Measurements from ENCODE around the gene SLC12A5. TPM values are rescaled to one million over a fixed set of nuclear protein-coding genes. Genes with fewer than 3 reads are reported as not detected.

SLC12A5 gene
- total RNA-seq, 4 donors from 2014 or later, result not detected

DNA sequence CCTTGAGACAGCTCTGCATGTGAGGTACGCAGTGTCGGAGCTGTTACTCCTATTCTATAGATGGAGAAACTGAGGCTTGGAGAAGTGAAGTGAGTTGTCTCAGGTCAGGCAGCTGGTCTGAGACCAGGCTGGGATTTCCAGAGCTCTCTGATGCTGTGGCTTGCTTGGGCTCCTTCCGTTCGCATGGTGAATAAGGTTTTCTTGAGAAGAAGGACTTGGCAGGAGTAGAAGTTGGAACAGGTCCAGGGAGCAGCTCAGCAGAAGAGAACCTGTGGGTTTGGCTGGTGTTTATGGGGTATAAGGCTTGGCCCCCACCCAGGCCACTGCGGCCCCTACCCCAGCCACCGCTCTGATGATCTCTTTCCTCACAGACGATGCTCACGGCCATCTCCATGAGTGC, 7.4 kb downstream of the SLC12A5 start:
- 89 to 100% methylated on average over 2 to 8 of the region's 8 CpGs for WGBS, 2 donors (ENCODE audit: low coverage in 1 of 2)
- Histone ChIP-seq H3K4me1 (peaks cover 0 to 7% (median 2%) of the 10 kb centered on the region in 4 donors), H3K27ac (no peak overlapping the region), H3K36me3 (no peaks in the 10 kb centered on the region), H3K4me3 (no peak overlapping the region), H3K9me3 (no peaks in the 10 kb centered on the region), H3K27me3 (peaks cover 41% of the 10 kb centered on the region)
- intact Hi-C loops (cut with DNase I; ENCODE audit: low total_unique reads) (no loop called here), in situ Hi-C loops (cut with MboI; ENCODE audit: low pct_ligation_motif_present in 1 of 4, low pct_unique_long_range_greater_than_20kb in 1 of 4, low sequenced_read_pairs in 3 of 4) (no loop called here)
- DNase-seq, result no peak
- TF ChIP-seq, protein P1, sequence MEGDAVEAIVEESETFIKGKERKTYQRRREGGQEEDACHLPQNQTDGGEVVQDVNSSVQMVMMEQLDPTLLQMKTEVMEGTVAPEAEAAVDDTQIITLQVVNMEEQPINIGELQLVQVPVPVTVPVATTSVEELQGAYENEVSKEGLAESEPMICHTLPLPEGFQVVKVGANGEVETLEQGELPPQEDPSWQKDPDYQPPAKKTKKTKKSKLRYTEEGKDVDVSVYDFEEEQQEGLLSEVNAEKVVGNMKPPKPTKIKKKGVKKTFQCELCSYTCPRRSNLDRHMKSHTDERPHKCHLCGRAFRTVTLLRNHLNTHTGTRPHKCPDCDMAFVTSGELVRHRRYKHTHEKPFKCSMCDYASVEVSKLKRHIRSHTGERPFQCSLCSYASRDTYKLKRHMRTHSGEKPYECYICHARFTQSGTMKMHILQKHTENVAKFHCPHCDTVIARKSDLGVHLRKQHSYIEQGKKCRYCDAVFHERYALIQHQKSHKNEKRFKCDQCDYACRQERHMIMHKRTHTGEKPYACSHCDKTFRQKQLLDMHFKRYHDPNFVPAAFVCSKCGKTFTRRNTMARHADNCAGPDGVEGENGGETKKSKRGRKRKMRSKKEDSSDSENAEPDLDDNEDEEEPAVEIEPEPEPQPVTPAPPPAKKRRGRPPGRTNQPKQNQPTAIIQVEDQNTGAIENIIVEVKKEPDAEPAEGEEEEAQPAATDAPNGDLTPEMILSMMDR (IDR thresholded peaks at IDR 0.05), result no peak
- no peak for TF ChIP-seq EP300 (IDR thresholded peaks at IDR 0.05; ENCODE audit: low read depth)
- TF ChIP-seq POLR2A (IDR thresholded peaks at IDR 0.05), result no peak
- no peak for TF ChIP-seq POLR2AphosphoS5 (IDR thresholded peaks at IDR 0.05)

DNA sequence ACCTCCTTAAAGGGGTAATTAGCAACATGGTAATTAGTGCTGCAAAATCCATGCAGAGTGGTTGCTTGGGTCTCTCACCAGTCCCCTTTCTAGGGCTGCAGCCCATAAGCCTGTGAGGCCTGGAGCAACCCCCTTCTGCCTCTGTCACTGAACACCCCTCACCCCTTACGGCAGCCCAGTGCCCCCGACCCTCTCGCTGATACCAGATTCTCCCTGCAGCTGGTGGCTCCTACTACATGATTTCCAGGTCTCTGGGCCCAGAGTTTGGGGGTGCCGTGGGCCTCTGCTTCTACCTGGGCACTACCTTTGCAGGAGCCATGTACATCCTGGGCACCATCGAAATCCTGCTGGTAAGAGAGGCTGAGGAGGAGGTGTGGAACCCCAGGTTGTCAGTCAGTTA, 8.0 kb downstream of the SLC12A5 start:
- H3K4me3 ChIP-seq, result no peak overlapping the region
- peaks cover 41% of the 10 kb centered on the region for H3K27me3 ChIP-seq
- no peak for TF ChIP-seq POLR2AphosphoS5 (IDR thresholded peaks at IDR 0.05)
- WGBS, 2 donors (ENCODE audit: low coverage in 1 of 2), result 69% methylated on average over 5 of the region's 5 CpGs; no CpG with 5 or more reads in 1 of the 2 donors
- H3K27ac ChIP-seq, result no peak overlapping the region
- in situ Hi-C loops (cut with MboI; ENCODE audit: low pct_ligation_motif_present in 1 of 4, low pct_unique_long_range_greater_than_20kb in 1 of 4, low sequenced_read_pairs in 3 of 4) (no loop called here), intact Hi-C loops (cut with DNase I; ENCODE audit: low total_unique reads) (no loop called here)
- H3K9me3 ChIP-seq, result no peaks in the 10 kb centered on the region
- H3K4me1 ChIP-seq, result peaks cover 0 to under 1% (median under 1%) of the 10 kb centered on the region in 4 donors
- no peaks in the 10 kb centered on the region for H3K36me3 ChIP-seq
- DNase-seq, result no peak

DNA sequence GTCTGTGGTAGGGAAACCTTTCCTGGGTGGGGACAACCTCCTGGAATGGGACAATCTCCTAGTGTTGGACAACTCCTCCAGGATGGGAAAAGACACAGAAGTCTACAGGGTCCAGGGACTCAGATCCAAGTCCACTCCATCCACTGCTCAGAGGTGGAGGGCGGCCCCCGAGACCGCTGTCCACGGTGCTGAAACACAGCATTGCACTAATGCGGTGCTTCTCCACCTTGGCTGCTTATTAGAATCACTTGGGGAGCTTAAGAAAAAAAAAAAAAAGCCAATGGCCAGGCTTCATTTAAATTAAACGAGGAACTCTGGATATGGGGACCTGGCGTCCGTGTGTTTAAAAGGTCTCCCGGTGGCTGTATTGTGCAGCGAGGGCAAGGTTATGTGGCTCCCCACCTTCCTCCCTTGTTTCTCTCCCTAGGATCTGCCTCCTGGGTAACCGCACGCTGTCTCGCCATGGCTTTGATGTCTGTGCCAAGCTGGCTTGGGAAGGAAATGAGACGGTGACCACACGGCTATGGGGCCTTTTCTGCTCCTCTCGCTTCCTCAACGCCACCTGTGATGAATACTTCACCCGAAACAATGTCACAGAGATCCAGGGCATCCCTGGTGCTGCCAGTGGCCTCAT, 12.0 kb downstream of the SLC12A5 start:
- H3K9me3 ChIP-seq, result no peaks in the 10 kb centered on the region

GRCh38 chr20:46043556-46043955, 14.5 kb downstream of the SLC12A5 start:
- H3K27ac ChIP-seq, result no peak overlapping the region
- H3K27me3 ChIP-seq, result peaks cover 26% of the 10 kb centered on the region
- no peak for DNase-seq
- H3K36me3 ChIP-seq, result no peaks in the 10 kb centered on the region
- H3K4me3 ChIP-seq, result no peak overlapping the region
- H3K4me1 ChIP-seq, result no peaks in the 10 kb centered on the region
- TF ChIP-seq, protein P1 (IDR thresholded peaks at IDR 0.05), result no peak
- TF ChIP-seq POLR2A (IDR thresholded peaks at IDR 0.05) (no peak), POLR2AphosphoS5 (IDR thresholded peaks at IDR 0.05) (no peak), EP300 (IDR thresholded peaks at IDR 0.05; ENCODE audit: low read depth) (no peak)
- H3K9me3 ChIP-seq, result no peaks in the 10 kb centered on the region
- in situ Hi-C loops (cut with MboI; ENCODE audit: low pct_ligation_motif_present in 1 of 4, low pct_unique_long_range_greater_than_20kb in 1 of 4, low sequenced_read_pairs in 3 of 4) (no loop called here), intact Hi-C loops (cut with DNase I; ENCODE audit: low total_unique reads) (no loop called here)
- 47 to 52% methylated on average over 4 to 7 of the region's 7 CpGs for WGBS, 2 donors (ENCODE audit: low coverage in 1 of 2)

More for the DNA sequence above, 12.0 kb downstream of the SLC12A5 start:
- Histone ChIP-seq H3K27ac (no peak overlapping the region), H3K27me3 (peaks cover 15% of the 10 kb centered on the region), H3K4me3 (no peak overlapping the region), H3K4me1 (no peaks in the 10 kb centered on the region), H3K36me3 (no peaks in the 10 kb centered on the region)
- intact Hi-C loops (cut with DNase I; ENCODE audit: low total_unique reads), result no loop called here
- in situ Hi-C loops (cut with MboI; ENCODE audit: low pct_ligation_motif_present in 1 of 4, low pct_unique_long_range_greater_than_20kb in 1 of 4, low sequenced_read_pairs in 3 of 4), result no loop called here
- TF ChIP-seq EP300 (IDR thresholded peaks at IDR 0.05; ENCODE audit: low read depth) (no peak), POLR2A (IDR thresholded peaks at IDR 0.05) (no peak), POLR2AphosphoS5 (IDR thresholded peaks at IDR 0.05) (no peak)
- TF ChIP-seq, protein P1 (IDR thresholded peaks at IDR 0.05), result no peak
- DNase-seq, result no peak
- WGBS, 2 donors (ENCODE audit: low coverage in 1 of 2), result 5 to 38% methylated on average over 10 to 18 of the region's 18 CpGs

All from transverse colon (tissue), 4 donors.